GM19397 (cell line): ENCODE results near the gene ID3.
A peak's percentile ranks its signal among the peaks of the same experiment; 100 is the strongest.

Source experiments
- ATAC-seq: cut with Tn5 transposase; IDR thresholded peaks from one replicate; pipeline ENCODE4 v1.9.1; 2021; ENCODE audit warnings: mild to moderate bottlenecking, moderate library complexity; ENCODE audit not compliant: unreplicated experiment

Gene ID3

GRCh38 chr1:23559136-23559984 lies at the start of gene ID3:
TSS of gene ID3 (minus strand) at chr1:23559501. CDS start at chr1:23559426, 75 bp downstream.
- ATAC-seq = peak; percentile 71

GRCh38 chr1:23607944-23608343 lies 48.6 kb upstream of the ID3 start:
- ATAC-seq = no peak

- ATAC-seq = no peak
Observed at GRCh38 chr1:23601968-23602876, 42.9 kb upstream of the ID3 start.

GRCh38 chr1:23601135-23601967 lies 42.0 kb upstream of the ID3 start:
- ATAC-seq = no peak

- no peak for ATAC-seq
Observed at GRCh38 chr1:23600283-23600682, 41.0 kb upstream of the ID3 start.

GRCh38 chr1:23599125-23599524 lies 39.8 kb upstream of the ID3 start:
- ATAC-seq = no peak

- ATAC-seq = no peak
Observed at GRCh38 chr1:23598424-23598823, 39.1 kb upstream of the ID3 start.

- no peak for ATAC-seq
Observed at GRCh38 chr1:23597635-23598388, 38.5 kb upstream of the ID3 start.

- ATAC-seq = no peak
Observed at GRCh38 chr1:23596382-23597358, 37.4 kb upstream of the ID3 start.

GRCh38 chr1:23594927-23595353 lies 35.6 kb upstream of the ID3 start:
- no peak for ATAC-seq

- ATAC-seq = no peak
Observed at GRCh38 chr1:23594149-23594907, 35.0 kb upstream of the ID3 start.

GRCh38 chr1:23593556-23594148 lies 34.4 kb upstream of the ID3 start:
- ATAC-seq = no peak

- ATAC-seq = no peak
Observed at GRCh38 chr1:23593042-23593521, 33.8 kb upstream of the ID3 start.

GRCh38 chr1:23592209-23592892 lies 33.0 kb upstream of the ID3 start:
- no peak for ATAC-seq

GRCh38 chr1:23591460-23592208 lies 32.3 kb upstream of the ID3 start:
- ATAC-seq = peak; percentile 45

GRCh38 chr1:23590058-23590783 lies 30.9 kb upstream of the ID3 start:
- no peak for ATAC-seq
